SU-DHL-6 (cell line): Measurements from ENCODE around the gene STK10.

Experiments used
- H2AFZ ChIP-seq: fragments of 200-600 bp; sonication (generic); 2 replicates; pipeline ENCODE4 v1.6.1; 2014; ENCODE audit warnings: low read depth, mild to moderate bottlenecking, moderate library complexity, mixed read lengths, antibody characterized with exemption, low read length; ENCODE audit not compliant: severe bottlenecking
- H3F3A ChIP-seq: fragments of 200-600 bp; shearing (Covaris generic); 2 replicates; pipeline ENCODE4 v1.6.0; 2016; ENCODE audit warnings: antibody characterized with exemption, mild to moderate bottlenecking; ENCODE audit not compliant: insufficient read depth
- H3K27ac ChIP-seq: fragments of 200-600 bp; sonication (generic); 2 replicates; pipeline ENCODE4 v1.5.1; 2016; ENCODE audit warnings: low read depth, mild to moderate bottlenecking, low read length, moderate library complexity, mixed read lengths
- H3K27me3 ChIP-seq: fragments of 200-600 bp; sonication (generic), shearing (Covaris generic); 2 replicates; pipeline ENCODE4 v1.6.0; 2014; ENCODE audit warnings: mild to moderate bottlenecking, low read length
- H3K36me3 ChIP-seq: fragments of 200-600 bp; sonication (generic); 2 replicates; pipeline ENCODE4 v1.6.1; 2014; ENCODE audit warnings: mild to moderate bottlenecking, low read length, mixed read lengths
- H3K4me2 ChIP-seq: fragments of 300-600, 200-600 bp; shearing (Covaris generic), sonication (generic); 2 replicates; pipeline ENCODE4 v1.6.0; 2014; ENCODE audit warnings: low read length, low read depth, mild to moderate bottlenecking; ENCODE audit not compliant: poor library complexity, severe bottlenecking
- H3K4me3 ChIP-seq: fragments of 200-600 bp; sonication (generic); 2 replicates; pipeline ENCODE4 v1.5.1; 2014; ENCODE audit warnings: antibody characterized with exemption, low read length, mild to moderate bottlenecking, mixed read lengths; ENCODE audit not compliant: insufficient read depth, poor library complexity, severe bottlenecking
- H3K79me2 ChIP-seq: fragments of 200-600 bp; sonication (generic); 2 replicates; pipeline ENCODE4 v1.6.1; 2014; ENCODE audit warnings: mild to moderate bottlenecking, low read length, moderate library complexity; ENCODE audit not compliant: insufficient read depth
- H3K9ac ChIP-seq: fragments of 200-600 bp; sonication (generic); 2 replicates; pipeline ENCODE4 v1.7.0; 2014; ENCODE audit warnings: mild to moderate bottlenecking, low read length
- H3K9me2 ChIP-seq: fragments of 200-600 bp; sonication (generic); replicated peaks from 2 replicates; pipeline ENCODE4 v1.6.1; 2014; ENCODE audit warnings: low read length; ENCODE audit not compliant: insufficient read depth
- H3K9me3 ChIP-seq: fragments of 200-600 bp; sonication (generic); 2 replicates; pipeline ENCODE4 v1.6.1; 2014; ENCODE audit warnings: low read length, mixed read lengths; ENCODE audit not compliant: insufficient read depth
- H4K20me1 ChIP-seq: fragments of 200-600 bp; sonication (generic); 2 replicates; pipeline ENCODE4 v1.6.1; 2014; ENCODE audit warnings: low read depth, mild to moderate bottlenecking, antibody characterized with exemption, low read length, moderate library complexity, mixed read lengths
- EZH2phosphoT487 ChIP-seq: fragments of 200-600 bp; sonication (generic), shearing (Covaris generic); conservative IDR thresholded peaks from 2 replicates; pipeline ENCODE4 v1.6.1; 2018; ENCODE audit warnings: mild to moderate bottlenecking, antibody characterized with exemption, low read length, moderate library complexity, mixed read lengths
- TF ChIP-seq, protein P1 (sequence below): fragments of 200-600 bp; sonication (generic); IDR thresholded peaks from one replicate; pipeline ENCODE4 v1.5.1; 2017; ENCODE audit warnings: antibody characterized with exemption, mild to moderate bottlenecking, low read length, moderate library complexity; ENCODE audit not compliant: insufficient read depth, poor library complexity, severe bottlenecking

The STK10 gene

DNA sequence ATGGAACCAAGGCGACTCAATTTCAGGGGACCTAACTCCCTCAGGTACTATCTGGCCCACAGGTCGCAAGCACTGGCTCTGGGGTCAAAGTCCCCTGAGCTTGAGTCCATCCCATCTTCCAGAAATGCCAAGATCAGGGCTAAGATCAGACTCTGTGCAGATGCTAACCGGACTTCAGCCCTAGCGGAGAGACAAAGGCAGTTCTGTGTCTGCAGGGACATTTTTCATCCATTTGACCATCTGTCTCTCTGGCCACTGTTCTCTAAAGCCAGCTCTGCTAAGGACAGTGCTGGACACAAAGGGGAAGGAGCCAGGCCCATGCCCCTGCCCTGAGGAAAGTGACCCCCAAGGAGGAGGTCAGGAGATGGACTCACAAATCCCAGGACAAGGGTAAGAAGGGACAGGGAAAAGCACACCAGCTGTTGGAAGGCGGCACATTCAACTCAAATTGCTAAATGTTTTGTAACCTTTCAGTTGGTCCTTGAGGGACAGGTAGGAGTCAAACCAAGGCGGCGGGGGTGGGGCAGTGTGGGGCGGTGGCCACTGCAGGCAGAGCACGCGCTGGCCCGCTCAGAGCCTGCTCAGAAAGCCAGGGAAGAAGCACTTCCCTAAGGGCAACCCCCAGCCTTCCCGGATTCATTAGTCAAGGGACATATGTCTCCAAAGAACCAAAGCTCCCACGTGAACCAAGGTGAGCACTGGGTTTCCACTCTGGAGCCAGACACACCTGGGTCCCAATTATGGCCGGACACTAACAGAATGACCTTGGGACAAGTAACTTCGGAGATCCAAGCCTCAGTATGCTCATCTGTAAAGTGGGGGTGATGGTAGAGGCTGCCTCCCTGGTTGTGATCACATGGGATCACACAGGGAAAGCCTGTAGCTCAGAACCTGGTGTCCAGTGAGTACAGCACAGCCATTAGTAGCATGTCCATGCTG is 42.8 kb downstream of the STK10 start:
- Histone ChIP-seq H3K9me2 (no peaks in the 10 kb centered on the region), H2AFZ (no peak overlapping the region), H3K4me2 (no peak overlapping the region), H3K9ac (no peak overlapping the region), H3K27ac (no peak overlapping the region), H3K79me2 (peaks cover 50% of the 10 kb centered on the region), H3K9me3 (no peaks in the 10 kb centered on the region), H3K27me3 (no peaks in the 10 kb centered on the region), H3K36me3 (no peaks in the 10 kb centered on the region), H4K20me1 (no peaks in the 10 kb centered on the region; the same call in 1 of the 2 replicates), H3F3A (no peaks in the 10 kb centered on the region), H3K4me3 (no peak overlapping the region)
- TF ChIP-seq EZH2phosphoT487, result no peak
- TF ChIP-seq, protein P1, sequence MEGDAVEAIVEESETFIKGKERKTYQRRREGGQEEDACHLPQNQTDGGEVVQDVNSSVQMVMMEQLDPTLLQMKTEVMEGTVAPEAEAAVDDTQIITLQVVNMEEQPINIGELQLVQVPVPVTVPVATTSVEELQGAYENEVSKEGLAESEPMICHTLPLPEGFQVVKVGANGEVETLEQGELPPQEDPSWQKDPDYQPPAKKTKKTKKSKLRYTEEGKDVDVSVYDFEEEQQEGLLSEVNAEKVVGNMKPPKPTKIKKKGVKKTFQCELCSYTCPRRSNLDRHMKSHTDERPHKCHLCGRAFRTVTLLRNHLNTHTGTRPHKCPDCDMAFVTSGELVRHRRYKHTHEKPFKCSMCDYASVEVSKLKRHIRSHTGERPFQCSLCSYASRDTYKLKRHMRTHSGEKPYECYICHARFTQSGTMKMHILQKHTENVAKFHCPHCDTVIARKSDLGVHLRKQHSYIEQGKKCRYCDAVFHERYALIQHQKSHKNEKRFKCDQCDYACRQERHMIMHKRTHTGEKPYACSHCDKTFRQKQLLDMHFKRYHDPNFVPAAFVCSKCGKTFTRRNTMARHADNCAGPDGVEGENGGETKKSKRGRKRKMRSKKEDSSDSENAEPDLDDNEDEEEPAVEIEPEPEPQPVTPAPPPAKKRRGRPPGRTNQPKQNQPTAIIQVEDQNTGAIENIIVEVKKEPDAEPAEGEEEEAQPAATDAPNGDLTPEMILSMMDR, result no peak

GRCh38 chr5:172144291-172144815 is 43.7 kb downstream of the STK10 start:
- H3K9me3 ChIP-seq, result no peaks in the 10 kb centered on the region
- no peaks in the 10 kb centered on the region for H3K9me2 ChIP-seq
- H3K4me3 ChIP-seq, result no peak overlapping the region
- no peaks in the 10 kb centered on the region for H3K27me3 ChIP-seq
- TF ChIP-seq, protein P1, result no peak
- no peak for TF ChIP-seq EZH2phosphoT487
- H3F3A ChIP-seq, result peaks cover 5% of the 10 kb centered on the region; the same call in 1 of the 2 replicates
- H2AFZ ChIP-seq, result no peak overlapping the region
- no peak overlapping the region for H3K4me2 ChIP-seq
- H3K27ac ChIP-seq, result no peak overlapping the region
- H4K20me1 ChIP-seq, result no peaks in the 10 kb centered on the region; the same call in 1 of the 2 replicates
- H3K36me3 ChIP-seq, result no peaks in the 10 kb centered on the region
- no peak overlapping the region for H3K9ac ChIP-seq
- H3K79me2 ChIP-seq, result peaks cover 58% of the 10 kb centered on the region

GRCh38 chr5:172143875-172144274 is 44.1 kb downstream of the STK10 start:
- no peak overlapping the region for H3K4me2 ChIP-seq
- no peak overlapping the region for H3K9ac ChIP-seq
- peaks cover 62% of the 10 kb centered on the region for H3K79me2 ChIP-seq
- H3F3A ChIP-seq, result peaks cover 5% of the 10 kb centered on the region; the same call in 1 of the 2 replicates
- no peak overlapping the region for H3K4me3 ChIP-seq
- TF ChIP-seq EZH2phosphoT487, result no peak
- TF ChIP-seq, protein P1, result no peak
- H3K36me3 ChIP-seq, result no peaks in the 10 kb centered on the region
- no peaks in the 10 kb centered on the region; the same call in 1 of the 2 replicates for H4K20me1 ChIP-seq
- H3K9me3 ChIP-seq, result no peaks in the 10 kb centered on the region
- H2AFZ ChIP-seq, result no peak overlapping the region
- no peaks in the 10 kb centered on the region for H3K27me3 ChIP-seq
- no peak overlapping the region for H3K27ac ChIP-seq
- no peaks in the 10 kb centered on the region for H3K9me2 ChIP-seq
